ENCODE data around the gene GYS2.

GRCh38 chr12:21615431-21615830, 10.8 kb upstream of the GYS2 start:
- TF ChIP-seq, protein P1, sequence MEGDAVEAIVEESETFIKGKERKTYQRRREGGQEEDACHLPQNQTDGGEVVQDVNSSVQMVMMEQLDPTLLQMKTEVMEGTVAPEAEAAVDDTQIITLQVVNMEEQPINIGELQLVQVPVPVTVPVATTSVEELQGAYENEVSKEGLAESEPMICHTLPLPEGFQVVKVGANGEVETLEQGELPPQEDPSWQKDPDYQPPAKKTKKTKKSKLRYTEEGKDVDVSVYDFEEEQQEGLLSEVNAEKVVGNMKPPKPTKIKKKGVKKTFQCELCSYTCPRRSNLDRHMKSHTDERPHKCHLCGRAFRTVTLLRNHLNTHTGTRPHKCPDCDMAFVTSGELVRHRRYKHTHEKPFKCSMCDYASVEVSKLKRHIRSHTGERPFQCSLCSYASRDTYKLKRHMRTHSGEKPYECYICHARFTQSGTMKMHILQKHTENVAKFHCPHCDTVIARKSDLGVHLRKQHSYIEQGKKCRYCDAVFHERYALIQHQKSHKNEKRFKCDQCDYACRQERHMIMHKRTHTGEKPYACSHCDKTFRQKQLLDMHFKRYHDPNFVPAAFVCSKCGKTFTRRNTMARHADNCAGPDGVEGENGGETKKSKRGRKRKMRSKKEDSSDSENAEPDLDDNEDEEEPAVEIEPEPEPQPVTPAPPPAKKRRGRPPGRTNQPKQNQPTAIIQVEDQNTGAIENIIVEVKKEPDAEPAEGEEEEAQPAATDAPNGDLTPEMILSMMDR (IDR thresholded peaks at IDR 0.05), result no peak
- no peak for TF ChIP-seq POLR2A (IDR thresholded peaks at IDR 0.05)

Data from uterus (tissue), 2 donors.